Activated CD4-positive, alpha-beta T cell treated with anti-CD3 and anti-CD28 coated beads for 36 hours (primary cell): ENCODE measurements around the gene ARSG. TPM values are rescaled to one million over a fixed set of nuclear protein-coding genes. Genes with fewer than 3 reads are reported as not detected.

Experiments used
- ATAC-seq: fragments of 200-7000 bp; cut with Tn5 transposase; one replicate; pipeline ENCODE4 v1.10.0; 2021; ENCODE audit warnings: mild to moderate bottlenecking, moderate library complexity
- CTCF ChIA-PET: fragments of 350-600 bp; sonication (Branson Sonifier 250); formaldehyde crosslinking; loops from one replicate; lab custom pipeline; 2021; ENCODE audit warnings: antibody characterized with exemption; lab: Charles Lee
- POLR2A ChIA-PET: fragments of 350-600 bp; sonication (Branson Sonifier 250); formaldehyde crosslinking; loops from one replicate; lab custom pipeline; 2021; ENCODE audit warnings: antibody characterized with exemption, inconsistent platforms; lab: Charles Lee
- DNase-seq: peaks from one replicate; pipeline ENCODE4 v3.0.0-alpha.2; 2020
- H3K27ac Mint-ChIP-seq: one replicate; pipeline ENCODE4 v1.8.0; 2021; ENCODE audit warnings: mixed read lengths
- H3K27me3 Mint-ChIP-seq: one replicate; pipeline ENCODE4 v1.8.0; 2021; ENCODE audit warnings: mixed read lengths
- H3K36me3 Mint-ChIP-seq: one replicate; pipeline ENCODE4 v1.8.0; 2021; ENCODE audit warnings: low read depth, mixed read lengths
- H3K4me1 Mint-ChIP-seq: one replicate; pipeline ENCODE4 v1.8.0; 2021; ENCODE audit warnings: mixed read lengths
- H3K4me3 Mint-ChIP-seq: one replicate; pipeline ENCODE4 v1.8.0; 2021; ENCODE audit warnings: mild to moderate bottlenecking, moderate library complexity, mixed read lengths
- H3K9me3 Mint-ChIP-seq: one replicate; pipeline ENCODE4 v1.8.0; 2021; ENCODE audit warnings: low read depth, mixed read lengths
- intact Hi-C, 2 experiments: fragments of 100-400 bp; cut with DNase I in 1 of 2; cut with micrococcal nuclease in 1 of 2; formaldehyde crosslinking; loops; one replicate each; pipeline versions ENCODE4 v1.14.2 to v1.15.1; 2022 to 2024; cut with DNase I, micrococcal nuclease
- total RNA-seq, 2 experiments: library from RNA; stranded (reverse); gene quantifications; one replicate each; pipeline ENCODE4 v1.2.3, GENCODE V29; 2021

ARSG gene
- total RNA-seq, 2 experiments from 2014 or later: 7.8 to 10.9 TPM

DNA sequence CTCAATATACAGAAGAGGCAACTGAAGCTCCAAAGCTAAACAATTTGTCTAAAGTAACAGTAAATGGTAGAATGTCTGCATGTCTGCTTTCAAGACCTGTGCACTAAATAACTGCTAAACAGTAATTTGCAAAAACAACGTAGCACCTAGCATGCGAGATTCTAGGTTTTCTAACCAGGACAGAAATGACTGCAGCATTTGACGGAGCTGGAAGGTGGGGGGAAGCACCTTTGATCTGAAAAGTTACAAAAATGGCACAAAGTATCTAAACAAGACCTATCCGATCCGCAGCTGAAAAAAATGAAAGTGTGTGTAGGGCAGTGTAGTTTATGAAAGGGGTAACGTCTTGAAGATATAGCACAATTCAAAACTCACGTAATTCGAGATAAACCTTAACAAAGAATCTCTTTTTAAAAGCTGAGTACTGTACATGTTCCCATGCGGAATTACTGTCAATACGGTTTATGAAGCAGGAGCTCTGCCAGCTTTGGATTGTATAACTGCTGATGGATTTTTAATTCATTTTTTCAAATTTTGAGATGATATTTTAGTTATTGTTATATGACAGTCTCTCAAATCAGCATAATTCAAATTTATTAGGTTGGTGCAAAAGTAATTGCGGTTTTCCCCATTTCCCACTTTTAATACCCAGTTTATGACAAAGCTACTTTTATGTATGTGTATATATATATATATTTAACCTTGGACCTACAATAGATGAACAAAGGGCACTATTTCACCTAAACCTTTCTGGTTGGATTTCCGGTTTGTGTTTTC is 167.2 kb downstream of the ARSG start:
- ATAC-seq (no peak), DNase-seq (peak; percentile 37)
- CTCF ChIA-PET: interaction anchor here (0.6 to 3.0 kb wide), 15 partner anchors 8 to 516 kb away, joined by 3 to 23 read pairs (median 3); no protein-coding TSS in a partner anchor

DNA sequence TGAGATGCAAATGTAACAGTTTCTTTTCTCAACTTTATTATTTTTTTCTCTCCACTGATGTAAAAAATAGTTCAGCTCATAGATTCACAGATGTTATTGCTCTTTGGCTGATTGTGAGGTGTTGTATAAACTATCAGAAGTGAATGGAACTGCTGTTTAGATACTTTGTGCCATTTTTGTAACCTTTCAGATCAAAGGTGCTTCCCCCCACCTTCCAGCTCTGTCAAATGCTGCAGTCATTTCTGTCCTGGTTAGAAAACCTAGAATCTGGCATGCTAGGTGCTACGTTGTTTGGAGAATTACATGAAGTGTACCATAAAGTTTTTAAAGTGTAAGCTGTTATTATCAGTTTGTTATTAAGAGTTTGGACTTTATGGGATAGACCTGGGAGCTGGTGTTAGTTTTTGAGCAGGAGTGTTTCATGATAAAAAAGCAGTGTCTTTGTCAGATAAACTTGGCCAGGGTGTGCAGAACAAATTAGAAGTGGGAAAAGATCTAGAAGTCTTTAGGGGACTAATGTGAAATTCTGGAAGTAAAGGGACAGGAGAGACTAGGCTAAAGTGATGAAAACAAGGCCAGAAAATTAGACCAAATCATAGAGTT is 167.8 kb downstream of the ARSG start:
- Mint-ChIP-seq H3K4me3 (no peak overlapping the region), H3K4me1 (peaks cover 62% of the 10 kb centered on the region), H3K9me3 (no peaks in the 10 kb centered on the region), H3K27me3 (no peaks in the 10 kb centered on the region), H3K27ac (peak overlapping the region; percentile 87), H3K36me3 (no peaks in the 10 kb centered on the region)
- ATAC-seq: no peak
- peak; percentile 43 for DNase-seq
- CTCF ChIA-PET: interaction anchor here (0.6 to 3.0 kb wide), 15 partner anchors 8 to 516 kb away, joined by 3 to 23 read pairs (median 4); no protein-coding TSS in a partner anchor
- POLR2A ChIA-PET: interaction anchor here (0.6 kb wide), 1 partner anchor 424 kb away, joined by 3 read pairs; the partner anchor contains the start of gene KPNA2
- intact Hi-C loops: loop anchor here in 1 of 2 experiments (5.0 kb wide), 2 partner anchors 357 to 632 kb away; partner anchors contain the start of gene BPTF

More for the DNA sequence above, 167.2 kb downstream of the ARSG start:
- H3K4me1 Mint-ChIP-seq: peaks cover 62% of the 10 kb centered on the region
- peak overlapping the region; percentile 64 for H3K4me3 Mint-ChIP-seq
- intact Hi-C loops: loop anchor here in 1 of 2 experiments (5.0 kb wide), 2 partner anchors 356 to 631 kb away; partner anchors contain the start of gene BPTF
- H3K36me3 Mint-ChIP-seq: no peaks in the 10 kb centered on the region
- POLR2A ChIA-PET: interaction anchor here (0.6 to 1.4 kb wide), 4 partner anchors 21 to 423 kb away, joined by 3 to 4 read pairs (median 3); partner anchors contain the start of genes ARSG and KPNA2
- H3K27me3 Mint-ChIP-seq: no peaks in the 10 kb centered on the region
- peak overlapping the region; percentile 64 for H3K27ac Mint-ChIP-seq
- no peaks in the 10 kb centered on the region for H3K9me3 Mint-ChIP-seq

DNA sequence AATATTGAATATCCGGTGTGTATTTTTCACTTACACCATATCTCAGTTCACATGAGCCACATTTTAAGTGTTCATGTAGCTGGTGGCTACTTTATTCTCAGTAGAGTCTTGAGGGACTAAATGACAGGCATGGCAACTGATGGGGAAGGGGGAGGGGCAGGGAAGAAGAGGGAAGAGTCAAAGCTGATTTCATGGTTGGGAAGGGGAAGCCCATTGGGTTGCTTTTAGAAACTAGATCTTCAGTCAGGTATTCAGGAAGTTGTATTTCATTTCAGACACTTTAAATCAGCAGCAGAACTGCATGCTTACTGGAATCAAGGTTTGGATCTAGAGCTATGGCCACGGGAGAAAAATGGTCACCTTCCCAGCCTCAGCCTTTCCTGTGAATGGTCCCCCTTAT is 168.9 kb downstream of the ARSG start:
- Mint-ChIP-seq H3K27ac (peak overlapping the region; percentile 84), H3K36me3 (no peaks in the 10 kb centered on the region), H3K9me3 (no peaks in the 10 kb centered on the region), H3K4me3 (peak overlapping the region; percentile 8), H3K27me3 (no peaks in the 10 kb centered on the region), H3K4me1 (peaks cover 62% of the 10 kb centered on the region)
- DNase-seq (peak; percentile 42), ATAC-seq (no peak)
- ChIA-PET POLR2A (interaction anchor here (1.2 kb wide), 2 partner anchors 168 to 212 kb away, joined by 5 to 6 read pairs; partner anchors contain the start of gene AMZ2), CTCF (interaction anchor here (0.7 to 3.4 kb wide), 11 partner anchors 10 to 288 kb away, joined by 3 to 26 read pairs (median 4); no protein-coding TSS in a partner anchor)
- intact Hi-C loops: loop anchor here (2.0 to 10.0 kb wide), 7 partner anchors 113 to 743 kb away; partner anchors contain the start of genes NOL11 (in 2 of the 2) and AMZ2 (in 1 of the 2)

DNA sequence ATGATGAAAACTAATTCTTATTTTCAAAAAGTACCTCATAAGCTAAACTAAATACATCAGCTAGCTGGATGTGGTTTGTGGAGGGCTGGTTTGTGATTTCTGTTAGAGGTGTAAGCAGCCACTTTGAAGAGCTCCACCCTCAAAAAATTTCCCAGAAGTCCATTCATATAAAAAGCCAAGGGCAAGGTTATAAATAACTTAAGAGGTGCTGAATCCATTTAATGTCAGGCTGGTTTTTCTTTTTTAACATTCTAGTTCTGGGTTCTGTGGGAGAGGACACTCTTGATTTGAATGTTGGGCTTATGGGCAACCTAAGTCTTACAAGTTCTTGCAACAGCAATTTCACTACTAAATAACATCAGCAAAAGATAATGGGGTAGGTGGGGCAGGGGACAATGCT is 169.4 kb downstream of the ARSG start:
- DNase-seq (peak; percentile 61), ATAC-seq (peak; percentile 11)
- CTCF ChIA-PET: interaction anchor here (0.7 to 3.4 kb wide), 9 partner anchors 14 to 288 kb away, joined by 3 to 26 read pairs (median 4); no protein-coding TSS in a partner anchor

DNA sequence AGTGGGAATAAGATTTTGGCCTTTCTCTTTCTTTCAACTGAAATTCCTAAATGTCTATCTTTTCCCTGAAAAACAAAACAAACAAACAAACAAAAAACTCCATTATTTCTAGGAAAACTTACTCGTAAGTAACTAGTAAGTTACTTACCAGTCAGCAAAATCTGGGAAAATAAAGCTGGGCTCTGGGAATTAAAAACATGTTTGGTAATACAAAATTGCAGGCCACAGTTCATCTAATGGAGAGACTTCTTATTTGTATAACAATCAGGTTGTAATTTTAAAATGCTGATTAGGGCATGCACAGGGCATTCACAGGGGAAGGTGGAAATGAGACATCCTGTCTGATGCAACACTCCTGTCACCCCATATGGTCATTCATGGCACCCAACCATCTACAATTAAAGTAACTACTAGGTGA is 169.8 kb downstream of the ARSG start:
- H3K9me3 Mint-ChIP-seq: no peaks in the 10 kb centered on the region
- H3K36me3 Mint-ChIP-seq: no peaks in the 10 kb centered on the region
- peak; percentile 48 for DNase-seq
- ChIA-PET POLR2A (interaction anchor here (1.2 kb wide), 1 partner anchor 169 kb away, joined by 6 read pairs; no protein-coding TSS in a partner anchor), CTCF (interaction anchor here (0.7 to 3.4 kb wide), 6 partner anchors 24 to 289 kb away, joined by 3 to 26 read pairs (median 5); no protein-coding TSS in a partner anchor)
- no peaks in the 10 kb centered on the region for H3K27me3 Mint-ChIP-seq
- H3K4me3 Mint-ChIP-seq: peak overlapping the region; percentile 8
- peak overlapping the region; percentile 84 for H3K27ac Mint-ChIP-seq
- ATAC-seq: peak; percentile 10
- intact Hi-C loops: loop anchor here (2.0 to 10.0 kb wide), 7 partner anchors 114 to 744 kb away; partner anchors contain the start of genes NOL11 (in 2 of the 2) and AMZ2 (in 1 of the 2)
- peaks cover 62% of the 10 kb centered on the region for H3K4me1 Mint-ChIP-seq

More for the DNA sequence above, 169.4 kb downstream of the ARSG start:
- H3K4me3 Mint-ChIP-seq: peak overlapping the region; percentile 8
- intact Hi-C loops: loop anchor here (2.0 to 10.0 kb wide), 7 partner anchors 113 to 743 kb away; partner anchors contain the start of genes NOL11 (in 2 of the 2) and AMZ2 (in 1 of the 2)
- H3K4me1 Mint-ChIP-seq: peaks cover 63% of the 10 kb centered on the region
- no peaks in the 10 kb centered on the region for H3K36me3 Mint-ChIP-seq
- H3K27me3 Mint-ChIP-seq: no peaks in the 10 kb centered on the region
- peak overlapping the region; percentile 84 for H3K27ac Mint-ChIP-seq
- no peaks in the 10 kb centered on the region for H3K9me3 Mint-ChIP-seq
- POLR2A ChIA-PET: interaction anchor here (1.2 kb wide), 2 partner anchors 169 to 213 kb away, joined by 5 to 6 read pairs; partner anchors contain the start of gene AMZ2

DNA sequence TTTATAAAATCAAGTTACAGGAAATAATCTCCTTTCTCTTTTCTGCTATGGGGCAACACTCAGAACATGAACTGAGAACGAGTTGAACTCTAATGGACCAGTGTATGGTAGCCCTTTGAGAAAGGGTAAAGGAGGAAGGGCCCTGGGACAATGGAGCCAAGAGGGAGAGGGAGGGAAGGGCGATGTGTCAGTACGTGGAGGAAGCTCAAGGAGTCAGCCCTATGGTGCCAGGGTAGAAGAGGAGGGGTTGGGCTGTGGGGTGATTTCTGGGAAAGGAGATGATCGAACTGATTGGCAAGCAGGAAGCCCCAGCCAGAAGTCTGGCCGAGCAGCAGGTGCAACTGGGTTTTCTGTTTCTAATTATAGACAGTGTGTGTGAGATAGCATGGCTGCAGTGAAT is 170.3 kb downstream of the ARSG start:
- POLR2A ChIA-PET: no interaction called here
- ATAC-seq: peak; percentile 10

DNA sequence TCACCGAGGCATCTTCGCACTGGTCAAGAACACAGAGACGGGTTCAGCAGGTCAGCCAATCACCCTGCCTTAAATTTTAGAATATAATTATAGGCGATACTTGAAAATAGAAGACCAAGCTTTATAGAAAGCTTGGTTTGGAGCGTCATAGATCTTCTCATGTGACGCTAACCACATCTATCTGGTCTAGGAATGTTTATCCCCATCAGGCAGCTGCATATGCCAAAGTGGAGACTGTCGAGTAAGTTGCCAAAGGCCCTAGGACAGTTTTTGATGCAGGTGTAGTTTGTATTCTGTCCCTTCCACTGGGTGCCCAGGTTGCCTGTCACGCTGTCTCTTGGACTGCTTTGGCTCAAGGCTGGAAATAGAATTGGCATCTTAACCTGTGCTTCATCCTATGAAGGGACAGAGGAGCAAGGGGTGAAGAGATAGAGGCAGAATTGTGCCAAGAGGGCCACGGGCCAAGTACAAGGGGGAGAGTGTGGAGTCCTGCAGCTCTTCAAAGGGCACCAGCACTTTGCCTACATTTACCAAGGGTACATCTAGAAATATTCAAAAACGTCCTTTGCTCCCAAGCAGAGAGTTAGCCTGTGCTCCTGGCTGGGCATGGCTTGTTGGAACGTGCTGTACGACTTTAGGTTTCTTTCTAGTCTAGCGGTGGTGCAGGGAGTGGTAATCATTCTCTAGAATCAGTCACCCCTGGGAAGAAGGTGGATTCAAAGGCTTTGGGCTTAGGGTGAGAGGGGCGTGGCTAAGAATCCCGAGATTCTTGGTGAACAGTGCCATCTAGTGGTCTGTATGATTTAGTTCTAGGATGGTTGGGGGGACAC is 171.3 kb downstream of the ARSG start:
- Mint-ChIP-seq H3K27ac (peak overlapping the region; percentile 84), H3K36me3 (no peaks in the 10 kb centered on the region), H3K27me3 (no peaks in the 10 kb centered on the region), H3K4me1 (peaks cover 53% of the 10 kb centered on the region), H3K9me3 (no peaks in the 10 kb centered on the region), H3K4me3 (peak overlapping the region; percentile 3)
- intact Hi-C loops: loop anchor here (1.0 to 10.0 kb wide), 12 partner anchors 26 to 745 kb away; partner anchors contain the start of genes NOL11 (in 2 of the 2), AMZ2 (in 1 of the 2), ARSG (in 1 of the 2) and SLC16A6 (in 1 of the 2)
- ChIA-PET CTCF (interaction anchor here (0.6 to 3.5 kb wide), 17 partner anchors 12 to 520 kb away, joined by 3 to 26 read pairs (median 4); partner anchors contain the start of gene AMZ2), POLR2A (interaction anchor here (0.6 kb wide), 1 partner anchor 416 kb away, joined by 4 read pairs; no protein-coding TSS in a partner anchor)
- ATAC-seq (peak; percentile 72), DNase-seq (peak; percentile 83)

More for the DNA sequence above, 170.3 kb downstream of the ARSG start:
- Mint-ChIP-seq H3K4me3 (peak overlapping the region; percentile 28), H3K9me3 (no peaks in the 10 kb centered on the region), H3K27ac (peak overlapping the region; percentile 84), H3K27me3 (no peaks in the 10 kb centered on the region), H3K4me1 (peaks cover 58% of the 10 kb centered on the region), H3K36me3 (no peaks in the 10 kb centered on the region)
- peak; percentile 70 for DNase-seq
- CTCF ChIA-PET: interaction anchor here (0.5 to 3.5 kb wide), 7 partner anchors 25 to 289 kb away, joined by 3 to 26 read pairs (median 4); no protein-coding TSS in a partner anchor
- intact Hi-C loops: loop anchor here (2.0 to 10.0 kb wide), 7 partner anchors 114 to 744 kb away; partner anchors contain the start of genes NOL11 (in 2 of the 2) and AMZ2 (in 1 of the 2)

DNA sequence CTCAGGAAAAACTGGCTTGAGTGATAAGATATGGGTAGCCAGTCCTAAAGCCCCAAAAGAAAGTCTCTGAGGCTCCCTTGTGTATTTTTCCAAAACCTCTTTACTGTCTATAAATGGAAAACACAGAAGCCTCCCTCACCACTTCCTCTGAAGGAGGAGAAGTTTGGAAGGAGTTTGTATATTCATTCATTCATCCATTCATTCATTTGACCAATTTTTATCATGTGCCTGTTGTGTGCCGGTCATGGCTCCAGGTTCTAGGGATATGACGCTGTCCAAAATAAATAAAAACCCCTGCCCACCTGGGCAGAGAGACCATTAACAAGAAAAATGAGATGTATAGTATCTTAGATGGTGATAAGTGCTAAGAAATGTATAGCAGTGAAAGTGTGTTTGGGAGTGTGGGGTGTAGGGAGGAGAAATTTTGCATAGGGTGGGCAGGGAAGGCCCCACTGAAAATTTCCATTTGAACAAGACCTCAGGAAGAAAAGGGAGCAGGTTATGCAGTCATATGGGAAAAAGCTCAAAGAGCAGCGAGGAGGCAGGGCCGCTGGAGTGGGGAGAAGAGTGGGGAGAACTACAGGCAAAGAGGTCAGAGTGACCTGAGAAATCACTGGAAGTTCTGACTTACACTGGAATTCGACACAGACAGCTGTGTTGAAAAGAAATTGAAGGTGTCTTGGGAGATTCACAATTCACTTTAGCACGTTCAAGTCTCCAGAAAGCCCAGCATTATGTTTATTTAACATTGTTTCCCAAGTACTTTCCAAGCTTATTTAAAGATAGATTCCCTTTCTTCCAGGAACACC is 172.1 kb downstream of the ARSG start:
- ChIA-PET POLR2A (no interaction called here), CTCF (interaction anchor here (0.6 to 3.5 kb wide), 22 partner anchors 17 to 520 kb away, joined by 3 to 26 read pairs (median 3); partner anchors contain the start of gene AMZ2)
- Mint-ChIP-seq H3K27me3 (no peaks in the 10 kb centered on the region), H3K4me3 (no peak overlapping the region), H3K27ac (peak overlapping the region; percentile 20), H3K9me3 (no peaks in the 10 kb centered on the region), H3K4me1 (peaks cover 46% of the 10 kb centered on the region), H3K36me3 (no peaks in the 10 kb centered on the region)
- DNase-seq (no peak), ATAC-seq (no peak)
- intact Hi-C loops: loop anchor here (1.0 to 10.0 kb wide), 12 partner anchors 27 to 746 kb away; partner anchors contain the start of genes NOL11 (in 2 of the 2), AMZ2 (in 1 of the 2), ARSG (in 1 of the 2) and SLC16A6 (in 1 of the 2)

DNA sequence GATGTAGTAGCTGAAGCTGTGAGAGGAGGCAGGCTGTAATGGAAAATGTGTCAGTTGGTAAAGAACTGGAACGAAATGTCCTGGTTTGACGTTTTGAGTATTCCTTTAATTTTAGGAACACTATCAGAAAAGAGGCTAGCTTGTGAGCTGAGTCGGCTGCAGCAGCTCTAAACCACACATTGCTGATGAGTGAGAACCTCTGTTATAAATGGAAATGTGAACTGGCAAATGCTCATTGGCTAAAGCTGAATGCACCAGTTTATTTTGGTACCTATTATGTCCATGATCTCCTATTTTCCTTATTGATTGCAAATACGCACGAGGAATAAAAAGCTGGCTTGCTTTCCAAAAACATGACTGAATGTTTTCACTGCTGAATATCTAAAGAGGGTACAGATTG is 177.0 kb downstream of the ARSG start:
- CTCF ChIA-PET: interaction anchor here (0.5 to 1.9 kb wide), 7 partner anchors 9 to 307 kb away, joined by 3 to 7 read pairs (median 3); no protein-coding TSS in a partner anchor
- POLR2A ChIA-PET: interaction anchor here (0.6 kb wide), 1 partner anchor 221 kb away, joined by 3 read pairs; no protein-coding TSS in a partner anchor
- DNase-seq (no peak), ATAC-seq (no peak)
- intact Hi-C loops: loop anchor here (5.0 to 10.0 kb wide), 2 partner anchors 144 to 296 kb away; no protein-coding TSS in a partner anchor
- Mint-ChIP-seq H3K27me3 (no peaks in the 10 kb centered on the region), H3K9me3 (no peaks in the 10 kb centered on the region), H3K4me3 (no peak overlapping the region), H3K27ac (no peak overlapping the region), H3K4me1 (peaks cover 5% of the 10 kb centered on the region), H3K36me3 (no peaks in the 10 kb centered on the region)
